Measurements from ENCODE around the gene DNMBP.

- TF ChIP-seq CTCF (IDR thresholded peaks at IDR 0.05): peak in 2 of 12 donors; percentile 13 to 21
- TF ChIP-seq POLR2A (IDR thresholded peaks at IDR 0.05): no peak
These were observed 150.2 kb downstream of the DNMBP start for GRCh38 chr10:99859585-99859984.
